PC-9 (cell line): ENCODE measurements around the gene SRSF4. TPM values are rescaled to one million over a fixed set of nuclear protein-coding genes. Genes with fewer than 3 reads are reported as not detected.

Source experiments
- BruUV-seq: library from RNA; stranded (reverse); fragments of 400-500 nt; replicated peaks from 2 replicates; lab custom pipeline; 2021; lab: Mats Ljungman, UMichigan
- CTCF ChIA-PET: fragments of 300-600 bp; sonication (Branson Sonifier 250); formaldehyde crosslinking; loops from one replicate; lab custom pipeline; 2022; ENCODE audit warnings: antibody characterized with exemption; lab: Charles Lee
- POLR2A ChIA-PET: fragments of 300-600 bp; sonication (Branson Sonifier 250); formaldehyde crosslinking; loops from one replicate; lab custom pipeline; 2022; ENCODE audit warnings: antibody characterized with exemption; ENCODE audit not compliant: unreplicated experiment; lab: Charles Lee
- DNase-seq, 2 experiments: peaks; one replicate each; pipeline versions ENCODE4 v3.0.0 to v3.0.0-alpha.2; 2015 to 2022; ENCODE audit warnings: mixed read lengths in 1 of 2
- H2AFZ ChIP-seq: fragments of 200-600 bp; sonication (generic); 2 replicates; pipeline ENCODE4 v1.8.1; 2017; ENCODE audit warnings: antibody characterized with exemption
- H3F3A ChIP-seq: fragments of 200-600 bp; sonication (generic); 2 replicates; pipeline ENCODE4 v1.8.1; 2017; ENCODE audit warnings: antibody characterized with exemption, mild to moderate bottlenecking, low read depth; ENCODE audit not compliant: insufficient read depth
- H3K27ac ChIP-seq: fragments of 200-600 bp; sonication (generic); 2 replicates; pipeline ENCODE4 v1.6.1; 2016; ENCODE audit warnings: mixed run types
- H3K27me3 ChIP-seq: fragments of 200-600 bp; sonication (generic); 2 replicates; pipeline ENCODE4 v1.6.1; 2016; ENCODE audit warnings: low read depth, mixed run types; ENCODE audit not compliant: insufficient read depth
- H3K36me3 ChIP-seq: fragments of 200-600 bp; sonication (generic); 2 replicates; pipeline ENCODE4 v1.6.1; 2016; ENCODE audit warnings: low read depth, mixed run types
- H3K4me1 ChIP-seq: fragments of 200-600 bp; sonication (generic); replicated peaks from 2 replicates; pipeline ENCODE4 v1.6.1; 2016; ENCODE audit warnings: mixed run types; ENCODE audit not compliant: insufficient read depth
- H3K4me2 ChIP-seq: fragments of 200-600 bp; sonication (generic); 2 replicates; pipeline ENCODE4 v1.6.1; 2017; ENCODE audit warnings: mixed run types
- H3K4me3 ChIP-seq: fragments of 200-600 bp; sonication (generic); 2 replicates; pipeline ENCODE4 v1.6.1; 2016; ENCODE audit warnings: mixed run types
- H3K79me2 ChIP-seq: fragments of 200-600 bp; sonication (generic); 2 replicates; pipeline ENCODE4 v1.6.1; 2017; ENCODE audit warnings: low read depth, mixed run types
- H3K9me2 ChIP-seq: fragments of 200-600 bp; sonication (generic); 2 replicates; pipeline ENCODE4 v1.8.1; 2017; ENCODE audit warnings: mild to moderate bottlenecking; ENCODE audit not compliant: insufficient read depth
- H3K9me3 ChIP-seq: fragments of 200-600 bp; sonication (generic); 2 replicates; pipeline ENCODE4 v1.8.1; 2016; ENCODE audit warnings: low read depth; ENCODE audit not compliant: insufficient read depth
- H4K20me1 ChIP-seq: fragments of 200-600 bp; sonication (generic); 2 replicates; pipeline ENCODE4 v1.8.1; 2017; ENCODE audit not compliant: insufficient read depth
- CTCF ChIP-seq: fragments of 200-600 bp; sonication (generic); conservative IDR thresholded peaks from 2 replicates; pipeline ENCODE4 v1.6.1; 2017; ENCODE audit warnings: mixed run types, antibody characterized with exemption, mild to moderate bottlenecking, moderate library complexity
- EZH2 ChIP-seq: fragments of 200-600 bp; sonication (generic); IDR thresholded peaks from 2 replicates; pipeline ENCODE4 v1.8.0; 2017; ENCODE audit warnings: antibody characterized with exemption, low read depth
- intact Hi-C: fragments of 100-400 bp; cut with micrococcal nuclease; formaldehyde crosslinking; loops from one replicate; pipeline ENCODE4 v1.10.0; 2022; ENCODE audit not compliant: unreplicated experiment
- total RNA-seq: library from RNA; stranded (reverse); gene quantifications from 2 replicates; pipeline ENCODE4 v1.2.3, GENCODE V29; 2021

SRSF4 gene
- total RNA-seq, 1 experiment from 2014 or later = 87.6 TPM

- H4K20me1 ChIP-seq = peaks cover 33% of the 10 kb centered on the region
- CTCF ChIA-PET = no interaction called here
- H3K79me2 ChIP-seq = peaks cover 52% of the 10 kb centered on the region
- H3K27ac ChIP-seq = no peak overlapping the region
- H3K4me1 ChIP-seq = no peaks in the 10 kb centered on the region
- no peak overlapping the region for H2AFZ ChIP-seq
- no peaks in the 10 kb centered on the region for H3K9me2 ChIP-seq
- no peak for TF ChIP-seq EZH2
- no peak for TF ChIP-seq CTCF
- H3K4me3 ChIP-seq = no peak overlapping the region
- POLR2A ChIA-PET = no interaction called here
- DNase-seq = no peak
- peaks cover 17% of the 10 kb centered on the region; the same call in 1 of the 2 replicates for H3K36me3 ChIP-seq
- intact Hi-C loops = no loop called here
- no TSS peak for BruUV-seq
- no peaks in the 10 kb centered on the region for H3F3A ChIP-seq
- H3K27me3 ChIP-seq = no peaks in the 10 kb centered on the region
- no peak overlapping the region for H3K4me2 ChIP-seq
- H3K9me3 ChIP-seq = no peaks in the 10 kb centered on the region
These were observed 19.7 kb downstream of the SRSF4 start for GRCh38 chr1:29162025-29162424.

- Histone ChIP-seq H3F3A (no peaks in the 10 kb centered on the region), H3K9me2 (no peaks in the 10 kb centered on the region), H3K36me3 (peaks cover 14% of the 10 kb centered on the region; the same call in 1 of the 2 replicates), H3K9me3 (no peaks in the 10 kb centered on the region), H3K79me2 (peaks cover 33% of the 10 kb centered on the region), H3K27me3 (no peaks in the 10 kb centered on the region), H3K4me3 (no peak overlapping the region), H3K4me2 (no peak overlapping the region), H2AFZ (no peak overlapping the region), H3K27ac (no peak overlapping the region), H3K4me1 (no peaks in the 10 kb centered on the region), H4K20me1 (peaks cover 21% of the 10 kb centered on the region)
- BruUV-seq = no TSS peak
- TF ChIP-seq CTCF (no peak), EZH2 (no peak)
- POLR2A ChIA-PET = no interaction called here
- no peak for DNase-seq
- intact Hi-C loops = no loop called here
- CTCF ChIA-PET = interaction anchor here (0.6 kb wide), 1 partner anchor 129 kb away, joined by 3 read pairs; no protein-coding TSS in a partner anchor
These were observed 21.9 kb downstream of the SRSF4 start for GRCh38 chr1:29159773-29160172.

GRCh38 chr1:29157269-29157601, 24.5 kb downstream of the SRSF4 start:
- DNase-seq = no peak
- Histone ChIP-seq H3K79me2 (peaks cover 10% of the 10 kb centered on the region), H4K20me1 (peaks cover 9% of the 10 kb centered on the region), H3F3A (no peaks in the 10 kb centered on the region), H3K4me1 (no peaks in the 10 kb centered on the region), H3K27ac (no peak overlapping the region), H3K4me2 (no peak overlapping the region), H3K9me2 (no peaks in the 10 kb centered on the region), H3K36me3 (0 out of 2 replicates have a peak, but pooled peaks cover 5% of the 10 kb centered on the region), H3K27me3 (no peaks in the 10 kb centered on the region), H3K4me3 (no peak overlapping the region), H2AFZ (no peak overlapping the region), H3K9me3 (no peaks in the 10 kb centered on the region)
- BruUV-seq = no TSS peak
- intact Hi-C loops = no loop called here
- ChIA-PET POLR2A (no interaction called here), CTCF (no interaction called here)
- TF ChIP-seq EZH2 = no peak
- no peak for TF ChIP-seq CTCF
